GM21515 (cell line): ENCODE measurements around the gene ZNF28.
"Not testable (repeated sequence)": the region's sequence is repeated elsewhere in the genome, so short reads cannot be mapped to it uniquely, and the experiment has no call there.

Source experiments
- ATAC-seq: cut with Tn5 transposase; IDR thresholded peaks from one replicate; pipeline ENCODE4 v1.9.1; 2021; ENCODE audit not compliant: unreplicated experiment

The ZNF28 gene

GRCh38 chr19:52782864-52783263, 38.6 kb downstream of the ZNF28 start:
- ATAC-seq = not testable (repeated sequence)

DNA sequence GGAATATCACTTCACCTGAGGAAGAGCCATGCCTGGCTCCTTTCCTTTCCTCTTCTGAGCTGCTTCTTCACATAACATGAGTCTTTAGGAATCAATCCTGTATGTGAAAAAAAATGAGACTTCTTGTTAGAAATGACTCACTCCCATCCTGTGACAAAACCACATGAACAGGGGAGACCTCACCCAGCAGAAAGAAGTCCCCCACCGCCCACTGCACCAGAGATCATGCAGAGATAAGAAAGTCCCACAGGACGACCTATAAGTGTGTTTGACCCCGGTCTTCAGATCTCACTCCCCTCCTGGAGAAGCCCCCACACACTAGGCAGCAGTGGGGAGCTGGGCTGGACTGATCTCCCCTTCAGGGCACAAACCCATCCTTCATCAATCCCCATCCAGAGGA, 42.6 kb downstream of the ZNF28 start:
- no peak for ATAC-seq

GRCh38 chr19:52756447-52756846, 65.0 kb downstream of the ZNF28 start:
- ATAC-seq = not testable (repeated sequence)

- ATAC-seq = no peak
These were observed 71.7 kb downstream of the ZNF28 start for GRCh38 chr19:52749780-52750179.

- no peak for ATAC-seq
These were observed 73.0 kb downstream of the ZNF28 start for GRCh38 chr19:52748336-52748950.
